ENCODE results near the gene DOHH.

Gene DOHH

DNA sequence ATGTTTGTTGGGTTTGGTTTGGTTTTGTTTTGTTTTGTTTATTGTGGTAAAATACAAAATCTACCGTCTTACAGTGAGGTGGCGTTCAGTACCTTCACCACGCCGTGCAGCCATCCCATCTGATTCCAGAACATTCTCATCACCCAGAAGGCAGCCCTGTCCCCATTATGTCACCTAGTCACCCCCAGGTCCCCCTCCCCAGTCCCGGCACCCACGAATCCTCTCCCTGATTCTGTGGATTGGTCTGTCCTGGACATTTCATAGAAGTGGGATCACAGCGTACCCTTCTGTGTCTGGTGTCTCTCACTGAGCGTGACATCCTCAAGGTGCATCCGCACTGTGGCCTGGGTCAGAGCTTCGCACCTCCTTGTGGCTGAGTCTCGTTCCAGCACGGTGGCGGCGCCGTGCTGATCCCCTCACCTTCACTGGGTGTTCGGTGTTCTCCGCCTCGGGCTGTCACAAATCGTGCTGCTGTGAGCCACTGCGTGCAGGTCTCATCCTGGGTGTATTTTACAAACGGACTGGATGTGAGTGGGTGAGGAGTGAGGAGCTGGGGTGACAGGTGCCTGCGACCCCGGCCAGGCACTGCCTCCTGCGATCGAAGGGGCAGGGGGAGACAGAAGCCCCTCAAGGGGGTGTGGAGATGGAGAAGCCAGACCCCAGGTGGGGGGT lies 37.9 kb upstream of the DOHH start:
- Histone ChIP-seq H3K4me2 (ENCODE audit: low read depth, low read length) (no peak overlapping the region), H3K79me2 (ENCODE audit: low read length) (no peaks in the 10 kb centered on the region)
- no peak for TF ChIP-seq EZH2phosphoT487 (IDR thresholded peaks at IDR 0.05; ENCODE audit: low read length)
- TF ChIP-seq, protein P1, sequence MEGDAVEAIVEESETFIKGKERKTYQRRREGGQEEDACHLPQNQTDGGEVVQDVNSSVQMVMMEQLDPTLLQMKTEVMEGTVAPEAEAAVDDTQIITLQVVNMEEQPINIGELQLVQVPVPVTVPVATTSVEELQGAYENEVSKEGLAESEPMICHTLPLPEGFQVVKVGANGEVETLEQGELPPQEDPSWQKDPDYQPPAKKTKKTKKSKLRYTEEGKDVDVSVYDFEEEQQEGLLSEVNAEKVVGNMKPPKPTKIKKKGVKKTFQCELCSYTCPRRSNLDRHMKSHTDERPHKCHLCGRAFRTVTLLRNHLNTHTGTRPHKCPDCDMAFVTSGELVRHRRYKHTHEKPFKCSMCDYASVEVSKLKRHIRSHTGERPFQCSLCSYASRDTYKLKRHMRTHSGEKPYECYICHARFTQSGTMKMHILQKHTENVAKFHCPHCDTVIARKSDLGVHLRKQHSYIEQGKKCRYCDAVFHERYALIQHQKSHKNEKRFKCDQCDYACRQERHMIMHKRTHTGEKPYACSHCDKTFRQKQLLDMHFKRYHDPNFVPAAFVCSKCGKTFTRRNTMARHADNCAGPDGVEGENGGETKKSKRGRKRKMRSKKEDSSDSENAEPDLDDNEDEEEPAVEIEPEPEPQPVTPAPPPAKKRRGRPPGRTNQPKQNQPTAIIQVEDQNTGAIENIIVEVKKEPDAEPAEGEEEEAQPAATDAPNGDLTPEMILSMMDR (IDR thresholded peaks at IDR 0.05; ENCODE audit: low read length) = no peak
- no peak for TF ChIP-seq EZH2 (optimal IDR thresholded peaks at IDR 0.05; ENCODE audit: low read depth, low read length)

DNA sequence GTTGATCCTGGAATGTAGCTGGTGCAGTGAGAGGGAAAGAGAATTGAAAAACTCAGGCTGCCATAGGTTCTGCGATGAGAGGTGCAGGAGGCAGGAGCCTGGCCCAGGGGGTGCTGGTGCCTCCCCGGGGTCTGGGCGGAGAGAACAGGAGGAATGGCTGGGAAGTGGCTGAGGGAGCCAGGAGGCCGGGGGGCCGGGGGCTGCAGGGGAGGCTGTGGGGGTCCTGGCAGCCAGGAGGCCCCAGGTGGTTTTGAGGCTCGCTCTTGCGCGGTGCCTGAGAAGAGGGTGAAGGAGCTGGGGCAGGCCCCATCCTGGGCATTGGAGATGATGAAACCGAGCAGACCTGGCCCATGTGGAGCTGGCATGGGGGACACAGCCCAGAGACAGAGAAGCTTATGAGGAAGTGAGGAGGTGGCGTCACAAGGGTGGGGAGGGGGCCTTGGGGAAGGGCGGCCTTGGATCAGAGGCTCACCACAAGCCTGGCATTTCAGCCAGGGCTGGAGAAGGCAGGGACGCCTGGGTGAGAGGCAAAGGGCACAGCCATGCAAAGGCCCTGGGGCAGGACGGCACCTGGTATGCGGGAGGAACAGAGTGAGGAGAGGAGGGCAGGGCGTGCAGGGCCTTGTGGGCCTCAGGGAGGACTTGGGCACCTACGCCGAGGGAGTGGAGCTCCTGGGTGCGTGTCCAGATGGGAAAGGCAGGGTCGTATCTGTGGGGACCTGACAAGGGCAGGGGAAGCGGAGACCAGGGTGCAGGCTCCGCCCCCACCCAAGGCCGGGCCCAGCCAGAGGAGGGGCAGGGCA lies 37.2 kb upstream of the DOHH start:
- Histone ChIP-seq H3K4me3 (ENCODE audit: low read length) (no peak overlapping the region), H3K36me3 (replicated peaks; ENCODE audit: insufficient read depth, low read length) (no peaks in the 10 kb centered on the region), H3F3A (ENCODE audit: insufficient read depth, low read length) (peaks cover 4% of the 10 kb centered on the region; the same call in 1 of the 2 replicates), H3K79me2 (ENCODE audit: low read length) (no peaks in the 10 kb centered on the region), H3K27me3 (replicated peaks; ENCODE audit: insufficient read depth, low read length) (no peaks in the 10 kb centered on the region), H2AFZ (ENCODE audit: low read length) (no peak overlapping the region), H3K27ac (ENCODE audit: low read length) (no peak overlapping the region), H3K4me1 (ENCODE audit: low read length) (no peaks in the 10 kb centered on the region), H4K20me1 (ENCODE audit: insufficient read depth, low read length) (no peaks in the 10 kb centered on the region), H3K4me2 (ENCODE audit: low read depth, low read length) (no peak overlapping the region), H3K9me3 (replicated peaks; ENCODE audit: insufficient read depth, low read length) (no peaks in the 10 kb centered on the region), H3K9me2 (replicated peaks; ENCODE audit: insufficient read depth, low read length) (no peaks in the 10 kb centered on the region), H3K9ac (ENCODE audit: low read length) (no peak overlapping the region)
- TF ChIP-seq, protein P1 (IDR thresholded peaks at IDR 0.05; ENCODE audit: low read length) = no peak
- TF ChIP-seq EZH2 (optimal IDR thresholded peaks at IDR 0.05; ENCODE audit: low read depth, low read length) (no peak), EZH2phosphoT487 (IDR thresholded peaks at IDR 0.05; ENCODE audit: low read length) (no peak)
- DNase-seq = no peak

More for the DNA sequence above, 37.9 kb upstream of the DOHH start:
- Histone ChIP-seq H2AFZ (ENCODE audit: low read length) (no peak overlapping the region), H3K9ac (ENCODE audit: low read length) (no peak overlapping the region), H3K4me3 (ENCODE audit: low read length) (no peak overlapping the region), H3F3A (ENCODE audit: insufficient read depth, low read length) (peaks cover 4% of the 10 kb centered on the region; the same call in 1 of the 2 replicates), H3K36me3 (replicated peaks; ENCODE audit: insufficient read depth, low read length) (no peaks in the 10 kb centered on the region), H3K9me3 (replicated peaks; ENCODE audit: insufficient read depth, low read length) (no peaks in the 10 kb centered on the region), H3K27me3 (replicated peaks; ENCODE audit: insufficient read depth, low read length) (no peaks in the 10 kb centered on the region), H4K20me1 (ENCODE audit: insufficient read depth, low read length) (no peaks in the 10 kb centered on the region), H3K4me1 (ENCODE audit: low read length) (no peaks in the 10 kb centered on the region), H3K9me2 (replicated peaks; ENCODE audit: insufficient read depth, low read length) (no peaks in the 10 kb centered on the region), H3K27ac (ENCODE audit: low read length) (no peak overlapping the region)
- no peak for DNase-seq

DNA sequence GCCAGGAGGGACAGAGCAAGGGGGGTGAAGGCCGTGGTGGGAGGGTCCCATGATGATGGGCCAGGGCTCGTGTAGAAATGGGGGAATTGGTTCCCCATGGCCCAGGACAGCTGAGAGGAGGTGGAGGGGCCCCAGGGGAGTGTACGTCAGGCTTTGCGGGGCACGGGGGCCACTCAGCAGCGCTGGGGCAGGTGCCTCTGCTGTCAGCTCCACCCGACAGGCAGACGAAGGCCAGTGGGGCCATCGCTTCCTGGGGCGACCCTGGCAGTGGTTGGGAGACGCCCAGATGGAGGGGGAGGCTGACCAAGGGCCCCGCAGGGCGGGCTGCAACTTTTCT lies 36.6 kb upstream of the DOHH start:
- Histone ChIP-seq H3K9me2 (replicated peaks; ENCODE audit: insufficient read depth, low read length) (no peaks in the 10 kb centered on the region), H3K9ac (ENCODE audit: low read length) (no peak overlapping the region), H3K79me2 (ENCODE audit: low read length) (no peaks in the 10 kb centered on the region), H4K20me1 (ENCODE audit: insufficient read depth, low read length) (no peaks in the 10 kb centered on the region), H3K4me3 (ENCODE audit: low read length) (no peak overlapping the region), H2AFZ (ENCODE audit: low read length) (no peak overlapping the region), H3K4me1 (ENCODE audit: low read length) (no peaks in the 10 kb centered on the region), H3K9me3 (replicated peaks; ENCODE audit: insufficient read depth, low read length) (no peaks in the 10 kb centered on the region), H3K27ac (ENCODE audit: low read length) (no peak overlapping the region), H3K36me3 (replicated peaks; ENCODE audit: insufficient read depth, low read length) (no peaks in the 10 kb centered on the region), H3K4me2 (ENCODE audit: low read depth, low read length) (no peak overlapping the region), H3K27me3 (replicated peaks; ENCODE audit: insufficient read depth, low read length) (no peaks in the 10 kb centered on the region), H3F3A (ENCODE audit: insufficient read depth, low read length) (peaks cover under 1% of the 10 kb centered on the region; the same call in 1 of the 2 replicates)
- DNase-seq = no peak
- TF ChIP-seq EZH2 (optimal IDR thresholded peaks at IDR 0.05; ENCODE audit: low read depth, low read length) (no peak), EZH2phosphoT487 (IDR thresholded peaks at IDR 0.05; ENCODE audit: low read length) (no peak)
- TF ChIP-seq, protein P1 (IDR thresholded peaks at IDR 0.05; ENCODE audit: low read length) = no peak

Measured in MM.1S (cell line).